GM19455 (cell line): ENCODE measurements around the gene PGC.

Experiments
- ATAC-seq: cut with Tn5 transposase; IDR thresholded peaks from one replicate; pipeline ENCODE4 v1.9.1; 2021; ENCODE audit not compliant: unreplicated experiment

Gene PGC

DNA sequence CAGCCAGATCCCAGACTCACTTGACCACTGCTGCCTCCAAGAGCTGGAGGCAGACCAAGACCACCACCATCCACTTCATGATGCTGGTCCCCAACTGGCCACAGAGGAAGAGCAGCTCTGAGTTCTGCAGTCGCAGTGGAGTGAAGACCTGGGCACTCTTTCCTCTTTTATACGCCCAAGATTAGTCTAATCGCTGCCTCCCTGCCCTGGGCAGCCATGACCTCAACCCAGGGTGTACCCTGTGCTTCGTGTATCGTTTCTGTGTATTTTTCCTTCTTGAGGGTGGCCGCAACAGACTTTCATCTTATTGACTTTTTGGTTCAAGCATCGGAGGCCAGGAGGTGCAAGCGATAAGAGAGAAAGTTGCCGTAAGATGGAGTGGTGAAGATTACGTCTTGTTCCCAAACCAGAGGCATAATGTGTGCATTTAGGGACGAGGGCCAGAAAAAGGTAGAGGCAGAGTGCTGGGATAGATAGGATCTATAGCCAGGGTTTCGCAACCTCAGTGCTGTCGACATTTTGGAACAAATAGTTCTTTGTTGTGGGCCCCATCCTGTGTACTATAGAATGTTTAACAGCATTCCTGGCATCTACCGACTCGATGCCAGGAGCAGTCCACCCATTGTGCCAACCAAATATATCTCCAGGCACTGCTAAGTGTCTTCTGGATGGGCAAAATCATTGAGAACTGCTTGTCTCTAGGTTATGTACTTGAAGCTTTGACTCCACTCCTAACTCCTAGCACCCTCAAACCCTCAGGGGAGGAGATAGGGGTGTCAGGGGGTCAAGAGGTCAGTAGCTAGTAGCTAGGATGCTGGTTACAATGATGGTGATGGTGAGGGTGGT is at the start of gene PGC:
Gene PGC (minus strand): TSS at position 142 of the 846 bp plus-strand sequence. CDS start 63 bp downstream, at position 79.
- ATAC-seq = no peak

DNA sequence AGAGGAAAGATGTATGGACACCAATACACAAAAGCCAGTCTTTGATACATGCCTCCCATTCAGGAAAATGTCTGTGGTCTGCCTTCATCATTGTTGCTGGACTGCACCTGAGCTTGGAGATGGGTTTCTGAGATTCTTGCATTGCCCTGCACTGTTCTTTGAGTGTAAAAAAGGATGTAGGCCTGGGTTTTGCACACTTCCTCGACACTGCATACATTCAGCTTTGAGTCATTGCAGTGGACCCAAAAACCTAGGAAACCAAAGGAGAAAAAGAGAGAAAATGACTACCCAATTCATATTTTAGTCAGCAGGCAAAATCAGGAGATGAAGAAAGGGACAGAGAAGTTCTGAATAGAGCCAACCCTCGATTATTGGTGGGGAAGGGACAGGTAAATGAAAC is 49.3 kb upstream of the PGC start:
- ATAC-seq = no peak

DNA sequence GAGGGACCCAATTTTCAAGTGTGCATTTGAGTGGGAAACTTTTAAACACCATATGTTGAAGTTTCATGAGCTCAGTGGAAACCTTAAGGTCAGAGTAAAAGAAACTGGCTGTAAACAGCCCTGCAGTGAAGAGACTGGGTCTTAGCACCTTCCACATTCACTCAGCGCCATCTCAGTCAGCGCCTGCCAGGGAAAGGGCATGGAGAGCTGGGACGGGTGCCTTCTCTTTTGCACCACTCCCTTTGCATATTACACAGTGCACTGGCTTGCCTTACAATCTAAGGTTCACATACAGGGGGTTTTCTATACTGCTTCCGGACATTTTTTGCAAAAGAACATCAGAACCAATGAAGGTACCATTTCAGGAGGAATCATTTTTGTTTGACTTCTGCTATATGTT is 44.8 kb upstream of the PGC start:
- no peak for ATAC-seq

DNA sequence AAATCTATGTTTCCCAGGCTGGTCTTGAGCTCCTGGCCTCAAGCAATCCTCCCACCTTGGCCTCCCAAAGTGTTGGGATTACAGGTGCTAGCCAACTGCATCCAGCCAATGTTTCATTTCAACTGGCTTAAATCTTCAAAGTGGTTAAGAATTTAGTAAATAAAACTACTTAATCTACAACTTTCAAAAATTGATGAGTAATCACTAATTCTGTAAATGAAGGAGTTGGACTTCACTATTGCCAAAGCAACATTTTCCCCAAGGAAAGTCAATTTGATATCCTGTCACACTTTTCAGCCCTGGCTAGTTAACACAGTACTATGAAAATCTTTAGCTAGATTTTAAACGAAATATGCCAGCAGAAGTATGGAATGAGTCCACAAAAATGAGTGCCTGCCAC is 44.1 kb upstream of the PGC start:
- ATAC-seq = no peak

DNA sequence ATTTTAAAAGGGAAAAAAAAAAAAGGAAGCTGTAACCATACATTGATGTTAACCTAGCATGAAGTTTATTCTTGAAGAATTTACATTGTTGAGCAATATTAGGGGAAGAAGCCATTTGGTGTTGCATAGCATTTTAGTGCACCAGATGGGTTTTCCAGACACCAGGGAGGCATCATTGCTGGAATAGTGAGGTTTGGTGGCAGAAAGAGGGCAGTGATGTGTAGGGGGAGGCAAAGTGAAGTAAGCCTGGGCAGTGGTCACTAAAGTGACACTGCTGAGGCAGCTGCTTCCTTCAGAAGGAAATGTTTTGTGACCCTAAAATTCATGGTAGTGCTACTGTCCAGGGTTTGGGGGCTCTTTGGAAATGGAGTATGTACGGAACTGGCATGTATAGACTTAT is 42.8 kb upstream of the PGC start:
- ATAC-seq = no peak

DNA sequence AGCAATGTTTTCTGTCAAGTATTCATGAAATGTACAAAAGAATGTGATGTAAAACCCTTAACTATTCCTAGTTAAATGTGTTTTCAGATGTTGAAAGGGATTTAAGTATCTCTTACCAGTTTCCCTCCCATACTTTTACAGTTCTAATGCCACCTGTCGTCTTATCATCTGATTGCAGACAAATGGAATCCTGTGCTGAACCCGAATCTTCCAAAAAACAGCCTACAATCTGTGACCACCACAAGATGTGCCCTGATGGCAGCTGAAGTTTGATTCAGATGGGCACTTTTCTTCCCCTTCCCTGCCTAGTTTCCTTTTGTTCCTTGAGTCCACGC is 42.2 kb upstream of the PGC start:
- ATAC-seq = no peak

DNA sequence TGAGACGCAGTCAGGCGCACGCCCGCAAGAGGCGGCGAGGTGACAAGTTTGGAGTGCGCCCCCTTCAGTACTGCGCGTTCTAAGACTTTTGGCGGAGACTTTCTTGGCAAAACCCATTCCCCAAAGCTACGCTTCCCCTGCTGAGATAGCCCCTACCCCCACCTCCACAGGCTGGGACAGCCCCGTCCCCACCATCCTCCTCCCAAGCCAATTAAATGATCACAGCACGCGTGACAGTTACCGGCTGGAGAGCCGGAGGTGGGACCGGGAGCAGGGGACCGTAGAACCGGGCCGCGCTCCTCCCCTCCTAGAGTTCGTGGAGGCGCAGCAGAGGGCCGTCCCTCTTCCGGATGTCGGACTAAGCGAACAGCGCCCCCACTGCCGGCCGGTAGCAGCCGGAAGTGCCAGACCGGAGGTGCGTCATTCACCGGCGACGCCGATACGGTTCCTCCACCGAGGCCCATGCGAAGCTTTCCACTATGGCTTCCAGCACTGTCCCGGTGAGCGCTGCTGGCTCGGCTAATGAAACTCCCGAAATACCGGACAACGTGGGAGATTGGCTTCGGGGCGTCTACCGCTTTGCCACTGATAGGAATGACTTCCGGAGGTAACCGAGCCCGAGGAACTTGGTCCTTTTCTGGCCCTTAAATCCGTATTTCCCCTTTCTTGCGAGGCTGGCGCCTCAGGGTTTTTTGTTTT is 40.2 kb upstream of the PGC start, which contains the start of gene TOMM6:
Gene TOMM6 (plus strand): TSS at position 476 of the 699 bp plus-strand sequence. CDS start 4 bp downstream, at position 480.
- ATAC-seq = peak; percentile 74

DNA sequence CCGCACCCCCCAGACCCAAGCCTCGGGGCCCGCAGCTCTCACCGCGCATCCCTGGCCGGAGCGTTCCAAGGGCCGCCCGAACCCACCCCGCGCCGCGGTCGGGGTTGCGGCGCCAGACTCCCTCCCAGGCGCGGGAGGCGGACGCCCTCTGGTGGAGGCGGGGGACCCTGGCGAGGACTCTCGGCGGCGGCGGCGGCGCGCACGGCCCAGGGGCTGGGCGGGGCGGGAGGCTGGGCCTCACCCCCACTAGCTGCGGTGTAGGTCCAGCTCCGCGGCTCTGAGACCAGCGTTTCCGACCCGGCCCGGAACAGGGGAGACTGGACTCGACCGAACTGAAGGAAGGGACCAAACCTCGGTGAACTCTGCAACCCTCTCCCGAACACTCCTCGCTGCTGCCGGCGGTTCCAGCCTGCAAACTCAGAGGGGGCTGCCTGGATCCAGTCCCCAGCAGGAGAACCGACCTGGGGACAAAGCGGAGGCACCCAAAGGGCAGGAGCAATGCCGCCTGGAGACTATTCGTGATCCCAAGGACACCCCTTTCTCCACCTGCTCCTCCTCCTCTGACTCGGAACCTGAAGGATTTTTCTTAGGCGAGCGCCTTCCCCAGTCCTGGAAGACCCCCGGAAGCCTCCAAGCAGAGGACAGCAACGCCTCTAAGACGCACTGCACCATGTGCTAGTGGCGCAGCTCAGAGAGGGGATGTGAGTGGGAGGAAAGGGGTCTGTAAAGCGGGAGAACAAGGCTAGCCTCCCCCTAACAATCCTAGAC is 39.4 kb upstream of the PGC start:
- ATAC-seq = peak; percentile 50

DNA sequence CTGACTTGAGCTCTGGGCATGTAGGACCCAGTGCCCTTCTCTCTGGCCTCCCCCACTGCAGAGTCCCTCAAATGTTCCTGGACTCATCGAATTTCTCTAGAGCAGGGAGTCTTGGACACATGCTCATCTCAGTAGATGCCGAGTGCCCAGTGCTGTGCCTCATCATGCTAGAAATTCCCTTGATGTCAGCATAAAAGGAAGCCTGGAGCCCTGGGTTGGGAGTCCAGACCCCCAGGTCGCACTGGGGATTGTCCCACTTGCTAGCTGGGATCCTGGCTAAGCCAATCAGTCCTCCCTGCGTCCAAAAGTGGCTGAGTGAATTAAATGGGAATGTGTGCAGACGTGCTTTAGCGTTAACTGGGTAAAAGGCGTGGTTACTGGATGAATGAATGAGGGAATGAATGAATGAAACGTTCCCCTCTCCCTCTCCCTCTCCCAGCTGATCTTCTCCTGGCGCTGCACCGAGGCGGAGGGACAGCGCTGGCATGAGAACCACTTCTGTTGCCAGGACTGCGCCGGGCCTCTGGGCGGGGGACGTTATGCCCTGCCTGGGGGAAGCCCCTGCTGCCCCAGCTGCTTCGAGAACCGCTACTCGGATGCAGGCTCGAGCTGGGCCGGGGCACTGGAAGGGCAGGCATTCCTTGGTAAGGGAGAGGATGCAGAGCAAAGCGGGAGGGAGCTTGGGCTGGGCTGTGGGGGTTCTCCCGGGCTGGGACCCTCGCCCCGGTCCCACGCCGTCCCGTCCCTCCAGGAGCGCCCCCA is 38.7 kb upstream of the PGC start:
- no peak for ATAC-seq

DNA sequence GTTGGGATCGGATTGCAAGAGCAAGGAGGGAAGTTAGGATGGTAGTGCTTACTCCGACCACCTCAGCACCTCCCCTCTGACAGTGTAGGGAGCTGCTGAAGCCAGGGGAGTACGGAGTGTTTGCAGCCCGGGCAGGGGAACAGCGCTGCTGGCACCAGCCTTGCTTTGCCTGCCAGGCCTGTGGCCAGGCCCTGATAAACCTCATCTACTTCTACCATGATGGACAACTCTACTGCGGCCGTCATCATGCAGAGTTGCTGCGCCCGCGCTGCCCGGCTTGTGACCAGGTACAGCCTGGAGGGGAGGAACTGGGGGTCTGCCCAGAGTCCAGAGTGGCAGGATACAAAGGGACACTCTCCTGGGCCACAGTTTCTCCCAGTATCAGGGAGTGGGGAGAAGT is 38.1 kb upstream of the PGC start:
- ATAC-seq = no peak

DNA sequence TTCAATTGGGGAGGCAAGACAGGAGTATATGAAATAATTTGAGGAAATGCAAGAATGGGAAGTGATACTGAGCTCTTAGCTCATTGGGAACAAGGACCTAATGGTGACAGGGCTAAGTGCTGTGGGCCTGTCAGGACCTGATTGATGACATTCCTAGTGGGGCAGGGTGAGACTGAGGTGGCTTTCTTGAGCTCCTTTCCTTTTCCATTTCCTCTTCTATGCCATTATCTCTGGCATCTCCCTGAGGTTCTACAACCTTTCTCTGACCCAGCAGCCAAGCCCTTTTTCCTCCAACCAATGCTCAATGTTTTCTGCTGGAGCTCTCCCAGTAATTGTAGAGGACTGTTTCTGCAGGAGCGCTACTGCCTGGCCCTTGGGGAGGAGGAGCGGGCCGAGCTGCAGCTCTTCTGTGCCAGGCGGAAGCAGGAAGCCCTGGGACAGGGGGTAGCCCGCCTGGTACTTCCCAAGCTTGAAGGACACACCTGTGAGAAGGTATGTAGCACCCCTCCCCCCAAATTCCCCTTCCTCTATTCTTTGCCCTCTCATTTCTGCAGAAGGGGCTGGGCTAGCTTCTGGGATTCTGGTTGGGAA is 37.5 kb upstream of the PGC start:
- no peak for ATAC-seq

DNA sequence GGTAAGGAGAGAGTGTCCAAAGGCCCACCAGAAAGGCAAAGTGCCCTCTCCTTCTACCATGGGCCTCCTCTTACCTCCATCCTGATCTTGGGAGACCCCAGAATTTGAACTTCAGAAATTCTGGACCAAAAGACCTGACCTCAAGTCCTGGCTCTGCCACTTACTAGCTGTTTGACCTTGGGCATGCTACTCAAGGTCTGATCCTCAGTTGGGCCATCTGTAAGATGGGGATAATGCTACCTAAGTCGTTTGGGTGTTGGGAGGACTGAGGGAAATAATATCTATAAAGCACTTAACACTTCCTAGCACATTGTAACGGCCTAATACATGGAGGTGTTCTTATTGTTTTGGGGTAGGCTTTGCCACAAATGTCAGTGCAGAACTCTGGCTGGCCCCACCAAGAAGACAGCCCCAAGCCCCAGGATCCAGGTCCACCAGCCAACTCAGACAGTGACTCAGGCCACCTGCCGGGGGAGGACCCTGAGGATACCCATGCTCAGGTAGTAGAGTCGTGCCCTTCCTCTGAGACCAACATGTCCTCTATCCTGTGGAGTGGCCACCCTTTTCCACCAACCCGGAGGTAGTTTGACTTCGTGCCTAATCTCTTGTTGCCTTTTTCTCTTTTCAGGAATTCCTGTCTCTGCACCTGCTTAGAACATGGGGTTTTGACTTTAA is 36.0 kb upstream of the PGC start:
- ATAC-seq = no peak

DNA sequence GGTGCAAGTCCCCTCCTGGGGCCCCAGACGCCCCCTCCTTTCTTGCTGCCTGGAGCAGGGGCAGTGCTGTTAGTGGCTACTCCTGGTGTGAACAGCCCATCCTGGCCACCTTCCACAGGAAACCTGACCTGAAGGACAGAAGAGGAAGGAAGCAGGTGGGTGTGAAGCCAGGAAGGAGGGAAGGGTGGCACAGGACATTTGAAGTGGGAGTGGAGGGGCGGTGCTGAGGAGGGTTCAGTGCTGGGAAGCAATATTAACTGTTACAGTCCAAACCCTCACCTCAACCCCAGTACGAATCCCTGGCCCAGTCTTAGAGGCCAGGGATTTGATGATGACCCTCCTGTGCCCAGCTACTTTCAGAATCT is 34.2 kb upstream of the PGC start:
- ATAC-seq = no peak

DNA sequence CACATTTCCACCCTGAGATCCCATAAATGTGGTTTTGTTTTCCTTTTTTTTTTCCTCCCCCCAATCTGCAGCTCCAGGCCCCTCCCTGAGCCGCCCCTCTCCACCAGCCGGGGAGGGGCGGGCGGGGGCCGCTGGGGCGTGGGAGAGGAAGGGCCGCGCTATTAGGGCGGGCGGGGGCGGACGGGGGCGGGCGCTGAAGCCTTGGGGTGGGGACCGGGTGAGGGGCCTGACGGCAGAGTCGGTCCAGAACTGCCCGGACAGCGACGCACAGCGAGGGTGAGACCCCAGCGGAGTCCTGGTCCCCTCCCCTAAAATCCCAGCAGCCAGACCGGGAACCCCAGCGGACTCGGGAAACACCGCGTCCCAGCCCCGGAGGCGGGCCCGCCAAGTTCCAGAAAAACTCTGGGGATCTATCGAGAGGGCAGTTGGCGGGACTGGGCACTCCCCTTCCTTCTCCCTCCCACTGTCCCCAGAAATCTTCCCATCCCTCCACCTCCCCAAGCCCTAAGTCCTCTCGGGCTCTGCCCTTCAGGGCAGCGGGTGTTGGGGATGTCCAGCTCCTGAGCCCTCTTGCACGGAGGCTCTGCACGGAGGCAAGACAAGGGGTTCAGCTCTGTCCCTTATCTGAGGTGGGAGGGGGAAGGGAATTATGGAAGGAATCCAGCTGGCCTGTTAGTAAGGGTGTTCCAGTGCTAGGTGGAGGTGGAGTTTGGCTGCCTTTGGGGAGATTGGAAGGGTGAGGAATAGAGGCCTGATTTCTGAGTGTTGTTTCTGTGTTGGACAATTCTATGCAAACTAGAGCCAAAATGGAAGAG is 33.6 kb upstream of the PGC start, which contains the start of gene PRICKLE4:
Gene PRICKLE4 (plus strand): TSS at position 232 of the 815 bp plus-strand sequence. CDS start 2,692 bp downstream, outside the sequence.
- no peak for ATAC-seq

DNA sequence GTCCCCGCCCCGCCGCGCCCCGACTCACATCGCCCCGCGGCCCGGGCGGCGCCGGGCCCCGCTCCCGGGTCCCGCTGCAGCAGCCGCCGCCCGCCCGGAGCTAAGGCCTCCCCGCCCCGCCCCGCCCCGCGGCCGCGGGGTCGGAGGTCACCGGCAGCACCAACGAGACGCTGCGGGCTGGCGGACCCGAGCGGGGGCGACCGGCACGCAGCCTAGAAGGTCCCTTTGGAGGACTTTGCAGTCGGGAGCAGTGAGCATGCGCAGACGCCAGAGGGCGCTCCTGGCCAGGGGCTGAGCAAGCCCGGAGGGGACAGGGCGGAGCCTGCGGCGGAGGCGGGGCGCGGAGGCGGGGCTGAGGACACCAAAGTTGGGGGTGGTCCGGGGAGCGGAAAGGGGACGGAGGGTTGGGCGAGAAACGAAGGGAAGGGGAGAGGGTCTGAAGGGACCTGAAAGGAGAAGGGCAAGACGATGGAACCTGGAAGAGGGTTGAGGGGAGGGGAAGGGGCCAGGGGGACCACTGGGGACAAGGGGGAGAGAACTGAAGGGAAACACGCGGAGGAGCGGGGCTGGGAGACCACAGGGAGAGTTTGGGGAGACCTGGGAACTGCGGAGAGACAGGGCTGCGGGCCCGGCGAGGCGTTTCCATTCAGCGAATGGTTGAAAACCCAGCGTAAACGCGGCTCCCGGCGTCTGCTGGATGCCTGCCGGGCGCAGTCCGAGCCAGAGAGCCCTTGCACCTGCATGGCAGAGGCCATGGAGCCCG is 32.8 kb upstream of the PGC start, which contains the start of gene FRS3:
Gene FRS3 (minus strand): TSS at position 113 of the 763 bp plus-strand sequence. CDS start 2,913 bp downstream, outside the sequence.
- ATAC-seq = peak; percentile 96

DNA sequence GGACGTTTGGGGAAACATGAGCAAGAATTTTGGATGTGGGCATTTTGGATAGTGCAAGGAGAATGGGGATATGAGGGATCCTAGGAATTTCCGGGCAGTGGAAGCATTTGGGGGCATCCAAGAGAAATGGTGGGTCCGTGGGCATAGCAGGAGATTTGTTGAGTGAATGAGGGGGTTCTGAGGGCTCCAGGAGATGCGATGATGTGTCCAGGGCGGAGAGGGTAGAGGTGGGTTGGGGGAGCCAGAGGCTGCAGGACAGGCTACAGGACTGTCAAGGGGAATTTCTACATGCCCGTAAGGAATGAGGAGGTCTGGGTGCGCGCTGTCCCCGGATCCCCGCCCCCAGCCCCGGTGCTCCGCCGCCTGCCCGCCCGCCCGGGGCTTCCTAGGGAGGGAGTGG is 32.1 kb upstream of the PGC start:
- peak; percentile 5 for ATAC-seq

DNA sequence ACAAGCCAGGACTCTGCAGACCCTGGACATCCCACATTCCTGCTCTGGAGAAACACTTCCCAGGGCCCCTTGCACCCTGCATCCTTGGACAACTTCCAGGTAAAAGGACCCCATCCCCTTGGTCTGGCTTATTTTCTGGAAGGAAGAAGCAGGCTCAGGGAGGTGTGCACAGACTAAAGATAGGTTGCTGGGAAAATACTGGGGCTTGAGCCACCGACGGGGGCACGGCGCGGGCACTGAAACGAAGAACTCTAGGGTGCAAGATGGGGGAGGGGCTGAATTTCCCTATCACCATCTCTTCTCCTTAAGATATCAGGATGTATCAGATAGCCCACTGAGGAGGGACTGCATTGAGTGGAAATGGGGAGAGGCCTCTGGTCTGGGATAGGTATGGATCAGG is 31.7 kb upstream of the PGC start:
- no peak for ATAC-seq
